GM19463 (cell line): ENCODE results near the gene DELE1.
A peak's percentile ranks its signal among the peaks of the same experiment; 100 is the strongest.
"Not testable (repeated sequence)": the region's sequence is repeated elsewhere in the genome, so short reads cannot be mapped to it uniquely, and the experiment has no call there.

Experiments used
- ATAC-seq: cut with Tn5 transposase; IDR thresholded peaks from one replicate; pipeline ENCODE4 v1.9.1; 2021; ENCODE audit warnings: mild to moderate bottlenecking, moderate library complexity; ENCODE audit not compliant: unreplicated experiment

Gene DELE1

DNA sequence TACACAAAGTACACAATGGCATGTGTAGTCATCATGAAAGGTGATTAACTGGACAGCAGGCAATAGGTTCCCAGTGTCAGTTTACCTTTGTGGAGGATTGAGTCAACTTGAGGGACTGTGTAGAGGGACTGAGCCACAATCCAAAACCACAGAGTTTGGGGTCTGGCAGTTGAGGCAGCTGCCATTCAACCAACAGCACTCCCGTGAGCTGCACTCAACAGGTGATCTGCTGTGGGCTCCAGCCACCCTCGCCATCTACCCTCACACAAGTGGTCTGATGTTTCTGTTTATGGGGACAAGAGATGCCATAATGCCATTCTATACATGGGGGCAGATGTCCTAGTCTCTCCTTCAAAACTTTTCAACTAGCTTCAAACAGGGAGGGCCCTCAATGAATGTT, 2.9 kb upstream of the DELE1 start:
- no peak for ATAC-seq

DNA sequence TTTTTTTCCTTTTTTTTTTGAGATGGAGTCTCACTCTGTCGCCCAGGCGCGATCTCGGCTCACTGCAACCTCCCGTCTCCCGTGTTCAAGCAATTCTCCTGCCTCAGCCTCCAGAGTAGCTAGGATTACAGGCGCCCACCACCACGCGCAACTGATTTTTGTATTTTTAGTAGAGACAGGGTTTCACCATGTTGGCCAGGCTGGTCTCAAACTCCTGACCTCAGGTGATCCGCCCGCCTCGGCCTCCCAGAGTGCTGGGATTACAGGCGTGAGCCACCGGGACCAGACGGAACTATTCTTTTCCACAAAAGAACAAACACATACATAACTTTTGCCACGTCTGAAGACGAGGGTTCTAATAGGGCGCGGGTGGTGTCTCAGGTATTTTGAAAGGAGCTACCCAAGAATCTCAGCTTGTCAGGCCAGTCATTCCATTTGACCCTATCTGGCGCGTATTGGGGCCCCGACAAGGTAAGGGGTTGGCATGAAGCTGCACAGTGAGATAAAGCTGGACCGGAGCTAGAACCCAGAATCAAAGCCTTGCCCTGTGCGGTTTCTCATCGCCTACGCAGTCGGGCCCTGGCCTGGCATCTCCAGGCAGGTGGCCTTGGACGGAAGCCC, 734 bp upstream of the DELE1 start:
- ATAC-seq = not testable (repeated sequence)

DNA sequence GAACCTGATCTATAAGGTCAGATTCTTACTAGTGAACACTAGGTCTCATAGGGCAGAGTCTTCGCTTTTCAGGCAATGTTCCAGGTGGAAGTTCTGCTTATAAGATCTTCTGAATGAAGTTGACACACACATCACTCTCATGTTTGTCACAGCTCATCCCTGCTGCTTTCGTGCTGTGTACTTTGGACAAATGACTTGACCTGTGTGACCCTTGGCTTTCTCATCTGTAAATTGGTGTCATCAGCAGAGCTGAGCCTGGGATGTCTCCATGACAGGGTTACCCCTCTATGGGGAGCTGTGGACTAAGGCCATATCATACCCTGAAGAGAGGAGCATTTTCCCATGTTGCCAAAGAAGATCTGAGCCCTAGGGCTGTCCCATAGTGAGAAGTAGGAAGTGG, 2.8 kb downstream of the DELE1 start:
- no peak for ATAC-seq

DNA sequence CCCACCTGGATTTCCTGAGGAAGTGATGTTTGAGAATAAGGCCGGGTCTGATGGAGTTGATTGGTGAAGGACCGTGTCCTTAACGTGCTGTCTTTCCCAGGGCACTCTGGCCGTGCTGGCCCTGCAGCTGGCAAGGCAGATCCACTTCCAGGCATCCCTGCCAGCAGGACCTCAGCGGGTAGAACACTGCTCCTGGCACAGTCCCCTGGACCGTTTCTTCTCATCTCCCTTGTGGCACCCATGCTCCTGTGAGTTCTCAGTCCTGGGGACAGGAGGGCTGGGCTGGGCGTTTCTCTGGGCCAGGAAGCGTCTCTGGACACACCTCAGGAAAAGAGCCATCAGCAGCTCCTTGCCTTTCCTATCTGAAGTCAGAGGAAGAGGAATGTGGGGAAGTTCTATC, 4.4 kb downstream of the DELE1 start:
- no peak for ATAC-seq

DNA sequence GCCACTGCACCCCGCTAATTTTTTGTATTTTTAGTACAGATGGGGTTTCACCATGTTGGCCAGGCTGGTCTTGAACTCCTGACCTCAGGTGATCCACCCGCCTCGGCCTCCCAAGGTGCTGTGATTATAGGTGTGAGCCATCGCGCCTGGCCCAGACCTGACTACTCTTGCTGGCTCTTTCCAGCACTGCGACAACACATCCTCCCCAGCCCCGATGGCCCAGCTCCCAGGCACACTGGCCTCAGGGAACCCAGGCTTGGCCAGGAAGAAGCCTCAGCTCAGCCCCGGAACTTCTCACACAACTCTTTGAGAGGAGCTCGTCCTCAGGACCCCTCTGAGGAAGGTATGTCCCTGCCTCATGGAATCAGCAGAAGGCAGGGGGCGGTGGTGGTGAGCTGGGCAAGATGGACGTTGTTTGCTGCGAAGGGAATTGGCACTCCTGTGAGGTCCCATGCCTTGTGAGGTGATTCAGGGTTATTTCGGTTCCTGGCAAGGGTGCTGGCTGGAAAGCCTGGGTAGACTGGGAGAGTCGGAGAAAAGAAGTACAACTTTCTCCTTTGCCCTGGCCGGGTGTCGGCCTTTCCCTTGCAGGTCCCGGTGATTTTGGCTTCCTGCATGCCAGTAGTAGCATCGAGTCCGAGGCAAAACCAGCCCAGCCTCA, 5.9 kb downstream of the DELE1 start:
- no peak for ATAC-seq

DNA sequence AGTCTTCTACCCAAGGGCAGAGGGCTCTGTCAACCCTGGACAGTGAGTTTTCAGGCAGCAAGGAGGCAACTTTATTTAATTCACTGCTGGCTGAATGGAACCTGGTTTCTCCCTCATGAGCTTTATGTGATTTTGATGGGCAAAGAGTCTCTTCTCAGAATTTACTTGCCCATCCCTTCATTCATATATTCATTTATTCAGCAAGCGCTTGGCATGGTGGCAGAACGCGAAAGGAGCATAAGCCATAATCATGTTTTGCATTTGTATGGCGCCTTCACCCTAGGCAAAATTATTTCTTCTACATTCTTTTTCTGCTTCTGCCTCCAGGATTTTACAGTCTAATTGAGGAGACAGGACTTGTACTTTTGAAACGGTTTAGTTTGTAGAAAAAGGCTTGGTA, 8.0 kb downstream of the DELE1 start:
- ATAC-seq = no peak

DNA sequence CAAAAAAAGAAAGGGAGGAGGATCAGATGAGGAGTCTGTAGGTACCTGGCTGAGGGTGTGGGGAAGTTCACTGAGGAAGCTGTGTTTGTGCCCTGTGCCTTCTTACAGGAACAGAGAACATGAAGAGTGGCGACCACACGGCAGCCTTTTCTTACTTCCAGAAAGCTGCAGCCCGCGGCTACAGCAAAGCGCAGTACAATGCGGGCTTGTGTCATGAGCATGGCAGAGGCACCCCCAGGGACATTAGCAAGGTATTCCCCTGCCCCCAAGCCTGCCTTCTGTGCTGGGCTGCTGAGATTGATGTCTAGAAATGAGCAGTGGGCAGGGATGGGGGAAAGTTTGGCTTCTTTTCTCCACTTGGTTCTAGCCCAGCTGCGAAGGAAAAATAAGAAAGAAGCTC, 9.5 kb downstream of the DELE1 start:
- ATAC-seq = no peak

DNA sequence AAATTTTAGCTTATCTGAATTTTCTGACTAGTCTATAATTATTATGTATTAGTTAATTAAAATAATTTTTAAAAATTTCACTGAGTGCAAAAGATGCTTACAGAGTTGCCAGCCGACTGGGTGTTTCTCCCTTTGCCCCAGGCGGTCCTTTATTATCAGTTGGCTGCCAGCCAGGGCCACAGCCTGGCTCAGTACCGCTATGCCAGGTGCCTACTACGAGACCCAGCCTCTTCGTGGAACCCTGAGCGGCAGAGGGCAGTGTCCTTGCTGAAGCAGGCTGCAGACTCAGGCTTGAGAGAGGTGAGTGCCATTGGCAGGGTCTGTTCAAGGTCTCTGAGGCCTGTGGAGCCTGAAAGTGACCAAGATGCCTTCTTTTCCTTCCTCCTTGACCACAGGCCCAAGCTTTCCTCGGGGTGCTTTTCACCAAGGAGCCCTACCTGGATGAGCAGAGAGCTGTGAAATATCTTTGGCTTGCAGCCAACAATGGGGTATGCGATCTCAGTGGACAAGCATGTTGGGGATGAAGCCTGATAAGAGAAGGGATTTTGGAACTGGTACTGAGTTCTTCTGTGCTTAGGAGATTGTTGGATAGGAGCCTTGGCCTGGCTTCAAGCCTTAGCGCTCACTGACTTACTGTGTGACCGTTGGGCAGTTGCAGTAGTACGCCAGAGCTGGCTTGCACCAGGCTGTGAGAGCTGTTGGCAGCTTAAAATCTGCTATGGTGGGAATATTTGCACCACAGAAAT, 10.6 kb downstream of the DELE1 start:
- no peak for ATAC-seq

DNA sequence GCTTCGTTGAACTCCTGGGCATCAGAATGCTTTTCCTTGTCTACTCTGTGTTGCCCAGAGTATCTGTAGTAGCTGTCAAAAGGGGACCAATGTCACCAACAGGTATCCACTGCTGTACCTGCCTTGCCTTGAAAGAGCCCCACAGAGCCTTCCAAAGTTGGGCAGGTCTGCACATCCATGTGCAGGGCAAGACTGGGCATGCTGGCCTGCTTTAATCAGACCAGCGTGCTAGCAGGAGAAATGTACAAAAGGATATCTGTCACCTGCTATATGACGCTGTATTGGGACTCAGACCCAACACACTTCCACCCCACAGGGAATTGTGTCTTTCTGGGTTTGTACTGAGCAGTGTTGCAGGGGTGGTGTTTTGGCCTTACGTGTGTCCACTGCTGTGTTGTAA, 11.9 kb downstream of the DELE1 start:
- no peak for ATAC-seq

DNA sequence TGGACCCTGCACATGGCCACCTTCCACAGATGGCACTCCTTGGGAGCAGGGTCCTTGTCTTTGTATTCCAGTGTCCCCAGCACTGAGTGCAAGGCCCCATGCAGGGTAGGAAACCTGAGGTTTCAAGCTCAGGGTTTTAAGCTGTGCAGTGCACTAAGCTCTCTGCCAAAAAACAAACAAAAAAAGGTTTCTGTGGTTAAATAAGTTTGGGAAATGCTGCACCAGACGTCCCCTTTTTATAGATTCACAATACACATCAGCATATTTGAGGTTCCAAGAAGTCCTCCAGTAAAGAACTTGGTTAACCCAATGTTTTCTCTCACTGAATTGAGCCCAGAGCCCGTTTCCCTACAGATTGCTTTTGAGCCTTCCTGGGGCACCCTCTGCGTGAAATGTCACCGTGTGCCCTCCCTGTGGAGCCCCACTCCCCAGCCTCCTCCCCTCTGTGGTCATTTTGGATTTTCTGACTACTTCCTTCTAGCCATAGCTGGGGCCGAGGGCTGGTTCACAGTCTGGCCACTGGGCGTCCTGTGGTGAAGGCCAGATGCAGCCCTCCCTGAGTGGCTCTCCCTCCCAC, 17.1 kb downstream of the DELE1 start:
- no peak for ATAC-seq

DNA sequence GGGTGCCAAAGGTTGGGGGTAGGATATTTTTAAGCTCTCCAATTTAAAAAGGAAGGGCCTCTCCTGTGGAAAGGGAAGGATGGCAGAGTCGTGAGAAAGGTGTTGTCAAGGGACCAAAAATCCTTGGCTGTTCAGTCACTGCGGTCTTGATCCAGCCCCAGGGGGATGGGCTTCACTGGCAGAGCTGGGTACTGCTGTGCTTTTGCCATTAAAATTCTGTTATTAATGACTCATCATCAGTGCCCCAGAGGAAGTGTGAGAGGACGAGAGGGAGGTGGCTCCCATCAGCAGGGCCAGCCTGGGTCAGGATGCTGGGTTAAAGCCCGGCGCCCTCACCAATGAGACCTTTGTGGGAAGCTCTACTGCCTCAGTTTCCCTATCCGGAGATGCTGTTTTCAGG, 17.6 kb downstream of the DELE1 start:
- ATAC-seq = no peak

DNA sequence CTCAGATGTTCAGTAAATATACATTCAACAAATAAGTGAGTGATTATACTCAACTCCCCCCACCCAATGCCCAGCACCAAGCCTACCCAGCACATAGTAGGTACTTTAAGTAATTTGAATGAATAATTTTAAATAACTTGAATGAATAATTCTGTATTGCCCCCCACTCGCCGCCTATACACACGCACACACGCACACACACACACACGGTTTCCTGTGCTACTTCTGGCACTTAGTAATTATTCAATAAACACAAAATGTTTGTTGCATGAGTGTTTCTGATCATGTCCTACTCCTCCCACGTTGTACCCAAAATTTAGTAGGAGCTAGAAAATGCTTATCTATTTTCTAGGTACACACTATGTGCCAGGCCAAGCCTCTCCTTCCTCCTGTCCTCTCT, 18.1 kb downstream of the DELE1 start:
- no peak for ATAC-seq

DNA sequence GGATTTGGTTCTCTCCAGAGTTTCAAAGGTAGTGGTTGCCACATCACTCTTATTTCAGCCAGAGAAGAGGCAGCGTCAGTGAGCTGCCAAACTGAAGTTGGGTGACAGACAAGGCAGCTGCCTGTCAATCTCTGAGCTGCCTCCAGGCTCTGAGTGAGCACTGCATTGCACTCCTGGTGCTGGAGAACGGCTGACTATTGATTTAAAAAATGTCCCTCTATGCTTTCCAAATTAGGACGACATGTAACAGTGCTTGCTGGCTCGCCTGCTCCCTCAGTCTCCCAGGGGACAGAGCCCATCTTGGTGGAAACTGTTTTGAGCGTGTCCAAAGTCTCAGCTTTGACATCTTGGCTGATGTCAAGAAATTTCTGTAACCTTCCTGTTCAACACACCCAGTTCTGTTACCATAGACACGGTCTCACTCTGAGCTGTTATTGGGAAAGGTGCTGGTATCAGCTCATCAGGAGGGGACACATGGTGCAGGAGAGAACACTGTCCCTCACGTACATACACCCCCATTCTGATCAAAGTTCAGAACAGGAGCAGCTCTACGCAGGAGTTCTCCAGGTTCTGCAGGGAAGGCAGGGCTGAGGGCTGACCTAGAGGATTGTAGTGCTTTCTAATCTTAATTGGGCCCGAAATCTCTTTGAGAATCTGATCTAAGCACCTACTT, 18.6 kb downstream of the DELE1 start:
- ATAC-seq = no peak

DNA sequence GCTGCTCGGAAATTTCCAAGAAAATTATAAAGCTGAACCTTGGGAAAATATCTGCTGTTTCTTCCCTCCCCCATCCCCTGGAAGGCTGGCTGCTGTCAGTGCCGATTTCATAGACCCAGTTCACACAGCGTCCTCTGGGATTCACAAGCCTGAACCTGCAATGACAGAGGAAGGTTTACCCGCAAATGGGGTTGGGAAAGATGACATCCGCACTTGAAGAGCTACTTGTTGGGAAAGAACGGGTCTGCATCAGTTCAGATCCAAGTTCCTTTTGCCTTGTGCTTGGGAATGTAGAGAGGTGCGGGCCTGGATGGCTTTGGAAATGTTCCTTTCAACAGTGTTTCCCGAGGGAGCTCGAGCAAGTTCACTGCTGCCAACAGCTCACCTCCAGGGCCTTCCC, 20.4 kb downstream of the DELE1 start:
- no peak for ATAC-seq

DNA sequence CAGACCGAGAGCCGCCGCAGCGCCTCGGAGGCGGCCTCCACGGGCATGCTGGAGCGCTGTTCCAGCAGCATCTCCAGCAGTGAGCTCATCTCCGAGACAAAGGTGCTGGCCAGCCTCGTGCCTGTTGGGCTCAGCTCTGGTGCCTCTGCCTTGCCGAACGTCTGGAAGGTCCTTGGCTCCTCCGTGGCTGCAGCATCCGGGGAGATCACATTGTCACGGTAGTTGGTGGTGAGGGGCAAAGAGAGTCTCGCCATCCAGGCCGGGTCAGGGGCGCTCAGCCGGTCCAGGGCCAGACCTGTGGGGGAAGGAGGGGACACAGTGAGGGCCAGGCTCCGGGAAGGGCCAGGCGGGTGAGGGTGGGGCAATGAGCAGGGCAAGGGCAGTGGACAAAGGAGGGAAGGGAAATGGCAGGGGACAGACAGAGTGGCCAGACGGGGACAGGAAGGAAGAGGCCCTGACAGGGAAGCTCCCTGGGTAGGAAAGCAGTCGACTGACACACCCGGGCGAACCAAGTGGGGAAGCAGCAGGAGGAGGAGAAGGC, 21.9 kb downstream of the DELE1 start:
- no peak for ATAC-seq

DNA sequence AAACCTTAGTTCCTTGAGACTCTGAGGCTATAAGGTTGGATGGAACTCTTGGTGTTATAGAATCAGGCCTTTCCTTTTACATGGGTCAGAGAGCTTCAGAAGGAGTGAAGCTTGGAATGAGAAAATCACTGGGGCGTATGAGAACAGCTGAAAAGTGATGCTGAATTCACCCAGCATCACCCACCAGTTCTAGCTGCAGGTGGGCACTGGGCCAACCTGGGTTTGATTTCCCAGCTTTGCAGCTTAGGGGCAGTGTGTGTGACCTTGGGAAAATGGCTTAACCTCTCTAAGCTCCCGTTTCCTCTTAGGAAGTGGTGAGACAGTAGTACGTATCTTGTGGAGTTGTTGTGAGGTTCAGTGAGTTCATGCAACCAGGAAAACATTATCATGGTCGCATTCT, 23.6 kb downstream of the DELE1 start:
- ATAC-seq = no peak

DNA sequence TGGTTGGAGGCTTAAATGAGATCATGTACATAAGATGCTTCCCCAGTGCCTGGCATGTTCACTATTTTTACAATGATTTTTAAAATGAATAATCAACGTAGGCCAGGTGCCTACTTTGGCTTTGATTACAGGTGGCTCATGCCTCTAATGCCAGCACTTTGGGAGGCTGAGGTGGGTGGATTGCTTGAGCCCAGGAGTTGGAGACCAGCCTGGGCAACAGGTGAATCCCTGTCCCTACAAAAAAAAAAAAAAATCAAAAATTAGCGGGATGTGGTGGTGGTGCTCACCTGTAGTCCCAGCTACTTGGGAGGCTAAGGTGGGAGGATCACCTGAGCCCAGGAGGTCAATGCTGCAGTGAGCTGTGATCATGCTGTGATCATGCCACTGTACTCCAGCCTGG, 25.1 kb downstream of the DELE1 start:
- ATAC-seq = no peak

DNA sequence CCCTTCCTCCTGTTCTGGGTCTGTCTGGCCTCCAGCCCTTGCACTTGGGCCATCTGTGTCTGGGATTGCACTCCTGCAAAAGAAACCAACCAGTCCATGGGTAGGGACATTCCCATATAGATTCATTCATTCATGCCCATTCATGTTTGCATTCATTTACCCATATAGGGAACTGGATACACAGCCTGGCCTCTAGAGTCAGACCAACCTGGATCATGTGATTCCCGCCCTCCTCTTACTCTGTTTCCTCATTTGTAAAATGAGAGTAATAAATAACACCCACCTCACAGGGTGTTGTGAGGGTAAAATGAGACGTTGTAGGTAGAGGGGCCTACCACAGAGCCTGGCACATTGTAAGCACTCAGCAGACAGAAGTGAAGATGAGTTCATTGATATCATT, 25.8 kb downstream of the DELE1 start:
- ATAC-seq = no peak

DNA sequence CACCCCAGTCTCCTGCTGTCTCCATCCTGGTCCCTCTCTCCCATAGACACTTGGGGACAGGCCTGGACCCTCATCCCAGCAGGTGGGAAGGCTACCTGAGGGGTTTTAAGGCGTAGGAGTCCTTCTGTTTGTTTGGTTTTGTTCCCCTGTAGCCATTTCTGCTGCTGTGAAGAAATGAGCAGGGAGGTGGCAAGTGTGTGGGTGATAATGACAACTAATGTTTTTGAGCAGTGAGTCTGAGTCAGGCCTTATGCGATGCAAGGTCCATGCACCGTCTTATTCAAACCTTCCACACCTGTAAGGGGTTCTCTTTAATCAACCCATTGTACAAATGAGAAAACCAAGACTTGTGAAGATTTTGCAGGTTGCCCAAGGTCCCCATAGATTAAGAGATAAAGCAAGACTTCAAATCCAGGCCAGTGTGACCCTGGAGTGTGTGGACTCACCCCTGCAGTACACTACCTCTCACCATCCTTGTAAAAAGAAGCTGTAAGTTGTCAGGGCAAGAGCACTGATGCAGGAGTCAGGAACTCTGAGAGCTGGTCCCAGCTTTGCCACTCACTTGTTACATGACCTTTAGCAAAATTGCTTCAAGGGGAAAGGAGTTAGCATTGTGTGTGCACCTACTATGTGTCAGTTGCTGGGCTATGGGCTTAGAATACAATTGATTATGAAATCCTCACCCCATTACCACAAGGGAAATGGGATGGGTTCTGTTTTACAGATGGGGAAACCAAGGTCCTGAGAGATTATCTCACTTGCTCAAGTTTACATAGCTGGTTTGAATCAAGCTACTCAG, 26.7 kb downstream of the DELE1 start:
- no peak for ATAC-seq

DNA sequence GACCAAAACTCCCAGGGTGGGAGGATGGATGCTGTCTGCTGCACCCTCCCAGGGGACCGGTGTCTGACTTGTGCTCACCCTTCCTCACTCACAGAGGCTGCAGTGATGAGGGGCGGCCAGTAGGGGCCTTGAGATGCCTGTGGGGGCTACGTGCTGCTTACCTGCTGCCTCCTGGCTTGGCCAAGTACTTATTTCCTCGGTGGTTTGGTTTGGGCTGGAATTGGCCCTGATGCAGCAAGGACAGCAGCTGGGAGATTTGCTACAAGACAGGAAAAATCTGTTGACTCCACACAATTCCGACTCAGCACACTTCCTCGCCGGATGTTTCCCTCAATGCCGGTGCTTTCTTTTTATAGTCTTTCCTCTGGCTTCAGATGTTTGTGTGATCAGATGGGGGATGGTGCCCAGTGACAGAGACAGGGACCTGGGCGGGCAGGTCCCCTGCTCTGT, 27.7 kb downstream of the DELE1 start:
- ATAC-seq = peak; percentile 91
